Caco-2 (cell line): ENCODE data around the gene SHTN1. TPM values are rescaled to one million over a fixed set of nuclear protein-coding genes. Genes with fewer than 3 reads are reported as not detected.

Experiments used
- BruUV-seq: library from RNA; stranded (reverse); fragments of 400-500 nt; replicated peaks from 2 replicates; lab custom pipeline; 2021; lab: Mats Ljungman, UMichigan
- CTCF ChIA-PET: fragments of 300-600 bp; sonication (Branson Sonifier 250); formaldehyde crosslinking; loops from one replicate; lab custom pipeline; 2022; ENCODE audit warnings: antibody characterized with exemption; lab: Charles Lee
- POLR2A ChIA-PET: fragments of 300-600 bp; sonication (Branson Sonifier 250); formaldehyde crosslinking; loops from one replicate; lab custom pipeline; 2022; ENCODE audit warnings: antibody characterized with exemption; lab: Charles Lee
- DNase-seq, 2 experiments: peaks; one replicate each; pipeline versions ENCODE4 v3.0.0 to v3.0.0-alpha.2; 2020 to 2022
- H3K27me3 ChIP-seq: replicated peaks from 2 replicates; pipeline ENCODE4 v1.6.0; 2011; ENCODE audit warnings: low read length; ENCODE audit not compliant: control insufficient read depth, insufficient read depth
- H3K36me3 ChIP-seq: 2 replicates; pipeline ENCODE4 v1.5.1; 2011; ENCODE audit warnings: low read length; ENCODE audit not compliant: control insufficient read depth, insufficient read depth
- H3K4me1 ChIP-seq: fragments of 250-450 bp; sonication (Bioruptor Pico); 2 replicates; pipeline ENCODE4 v1.5.1; 2020; ENCODE audit warnings: mild to moderate bottlenecking
- H3K4me3 ChIP-seq: 2 replicates; pipeline ENCODE4 v1.5.1; 2011; ENCODE audit warnings: low read depth, mild to moderate bottlenecking, control low read depth, low read length
- H3K9me3 ChIP-seq: fragments of 250-450 bp; sonication (Bioruptor Pico); 2 replicates; pipeline ENCODE4 v1.5.1; 2020; ENCODE audit warnings: mild to moderate bottlenecking, moderate library complexity
- H3K27ac Mint-ChIP-seq: one replicate; pipeline ENCODE4 v1.8.0; 2022; ENCODE audit warnings: mixed read lengths; ENCODE audit not compliant: unreplicated experiment
- H3K27me3 Mint-ChIP-seq: one replicate; pipeline ENCODE4 v1.8.0; 2022; ENCODE audit warnings: mixed read lengths; ENCODE audit not compliant: insufficient read depth, unreplicated experiment
- H3K36me3 Mint-ChIP-seq: one replicate; pipeline ENCODE4 v1.8.0; 2022; ENCODE audit warnings: mild to moderate bottlenecking, mixed read lengths; ENCODE audit not compliant: insufficient read depth, unreplicated experiment
- H3K4me1 Mint-ChIP-seq: one replicate; pipeline ENCODE4 v1.8.0; 2022; ENCODE audit warnings: low read depth, mixed read lengths; ENCODE audit not compliant: unreplicated experiment
- H3K4me3 Mint-ChIP-seq: one replicate; pipeline ENCODE4 v1.8.0; 2022; ENCODE audit warnings: mild to moderate bottlenecking, moderate library complexity, mixed read lengths; ENCODE audit not compliant: unreplicated experiment
- H3K9me3 Mint-ChIP-seq: one replicate; pipeline ENCODE4 v1.8.0; 2022; ENCODE audit warnings: mixed read lengths; ENCODE audit not compliant: unreplicated experiment
- CTCF ChIP-seq, 2 experiments: fragments of 200-600 bp in 1 of 2; IDR thresholded peaks; 1 replicate in 1 of 2; 2 replicates in 1 of 2; pipeline versions ENCODE4 v1.5.1 to v1.8.0; 2011 to 2022; ENCODE audit warnings: antibody characterized with exemption in 1 of 2, control low read depth in 1 of 2, inconsistent platforms in 1 of 2, low read depth in 1 of 2, low read length in 1 of 2, mild to moderate bottlenecking in 1 of 2, moderate library complexity in 1 of 2; ENCODE audit not compliant: insufficient read depth in 1 of 2, severe bottlenecking in 1 of 2, unreplicated experiment in 1 of 2
- intact Hi-C: fragments of 100-400 bp; cut with micrococcal nuclease; formaldehyde crosslinking; loops from one replicate; pipeline ENCODE4 v1.10.0; 2022; ENCODE audit not compliant: unreplicated experiment
- total RNA-seq: library from RNA; stranded (reverse); gene quantifications from 2 replicates; pipeline ENCODE4 v1.2.3, GENCODE V29; 2022

Gene SHTN1
- total RNA-seq, 1 experiment from 2014 or later = 80.8 TPM

- intact Hi-C loops = loop anchor here (2.0 kb wide), 2 partner anchors 39 to 339 kb away; no protein-coding TSS in a partner anchor
- no peaks in the 10 kb centered on the region for H3K4me1 Mint-ChIP-seq
- CTCF ChIA-PET = interaction anchor here (0.6 to 2.6 kb wide), 4 partner anchors 154 to 339 kb away, joined by 3 to 22 read pairs (median 11); no protein-coding TSS in a partner anchor
These were observed 168.9 kb downstream of the SHTN1 start for GRCh38 chr10:116836083-116836482.

GRCh38 chr10:116835658-116836057 lies 169.3 kb downstream of the SHTN1 start:
- POLR2A ChIA-PET = no interaction called here
- CTCF ChIA-PET = interaction anchor here (0.6 to 2.6 kb wide), 3 partner anchors 153 to 339 kb away, joined by 3 to 22 read pairs (median 4); no protein-coding TSS in a partner anchor
- no peak overlapping the region for H3K4me3 Mint-ChIP-seq
- H3K27ac Mint-ChIP-seq = peak overlapping the region; percentile 6
- DNase-seq = no peak
- BruUV-seq = no TSS peak
- H3K4me1 Mint-ChIP-seq = no peaks in the 10 kb centered on the region
- H3K9me3 Mint-ChIP-seq = no peaks in the 10 kb centered on the region
- Histone ChIP-seq H3K27me3 (no peaks in the 10 kb centered on the region), H3K4me1 (0 out of 2 replicates have a peak, but pooled peaks cover 15% of the 10 kb centered on the region), H3K36me3 (no peaks in the 10 kb centered on the region), H3K4me3 (no peak overlapping the region), H3K9me3 (no peaks in the 10 kb centered on the region)
- no peaks in the 10 kb centered on the region for H3K36me3 Mint-ChIP-seq
- intact Hi-C loops = loop anchor here (2.0 kb wide), 2 partner anchors 39 to 339 kb away; no protein-coding TSS in a partner anchor
- TF ChIP-seq CTCF (IDR thresholded peaks at IDR 0.05; ENCODE audit: insufficient read depth in 1 of 2, low read depth in 1 of 2, low read length in 1 of 2, severe bottlenecking in 1 of 2, unreplicated experiment in 1 of 2) = no peak
- H3K27me3 Mint-ChIP-seq = peaks cover 3% of the 10 kb centered on the region

More at GRCh38 chr10:116836083-116836482, 168.9 kb downstream of the SHTN1 start:
- H3K27me3 Mint-ChIP-seq = peaks cover 3% of the 10 kb centered on the region
- H3K36me3 Mint-ChIP-seq = no peaks in the 10 kb centered on the region
- H3K9me3 Mint-ChIP-seq = no peaks in the 10 kb centered on the region
- no peaks in the 10 kb centered on the region for H3K9me3 ChIP-seq
- 0 out of 2 replicates have a peak, but pooled peaks cover 15% of the 10 kb centered on the region for H3K4me1 ChIP-seq
- H3K4me3 ChIP-seq = no peak overlapping the region
- POLR2A ChIA-PET = no interaction called here
- H3K27ac Mint-ChIP-seq = peak overlapping the region; percentile 6
- TF ChIP-seq CTCF (IDR thresholded peaks at IDR 0.05; ENCODE audit: insufficient read depth in 1 of 2, low read depth in 1 of 2, low read length in 1 of 2, severe bottlenecking in 1 of 2, unreplicated experiment in 1 of 2) = no peak
- no TSS peak for BruUV-seq
- DNase-seq = no peak
- no peak overlapping the region for H3K4me3 Mint-ChIP-seq
- no peaks in the 10 kb centered on the region for H3K27me3 ChIP-seq
- no peaks in the 10 kb centered on the region for H3K36me3 ChIP-seq

GRCh38 chr10:116833986-116834985 lies 170.7 kb downstream of the SHTN1 start:
- CTCF ChIA-PET = no interaction called here
- no TSS peak for BruUV-seq

More at GRCh38 chr10:116833986-116834985, 170.7 kb downstream of the SHTN1 start:
- H3K4me3 ChIP-seq = no peak overlapping the region
- Mint-ChIP-seq H3K4me3 (no peak overlapping the region), H3K27me3 (peaks cover 3% of the 10 kb centered on the region), H3K27ac (no peak overlapping the region), H3K9me3 (no peaks in the 10 kb centered on the region), H3K4me1 (no peaks in the 10 kb centered on the region), H3K36me3 (no peaks in the 10 kb centered on the region)
- H3K4me1 ChIP-seq = 0 out of 2 replicates have a peak, but pooled peaks cover 15% of the 10 kb centered on the region
- POLR2A ChIA-PET = no interaction called here
- peak in 1 of 2 experiments; percentile 33 for DNase-seq
- intact Hi-C loops = no loop called here
- H3K27me3 ChIP-seq = no peaks in the 10 kb centered on the region
- no peaks in the 10 kb centered on the region for H3K9me3 ChIP-seq
- no peaks in the 10 kb centered on the region for H3K36me3 ChIP-seq
- no peak for TF ChIP-seq CTCF (IDR thresholded peaks at IDR 0.05; ENCODE audit: insufficient read depth in 1 of 2, low read depth in 1 of 2, low read length in 1 of 2, severe bottlenecking in 1 of 2, unreplicated experiment in 1 of 2)
